COR-L47 (cell line): ENCODE measurements around the gene TXNDC11.

Source experiments
- DNase-seq: peaks from one replicate; lab custom pipeline; 2025; lab: John Stamatoyannopoulos, UW

The TXNDC11 gene

DNA sequence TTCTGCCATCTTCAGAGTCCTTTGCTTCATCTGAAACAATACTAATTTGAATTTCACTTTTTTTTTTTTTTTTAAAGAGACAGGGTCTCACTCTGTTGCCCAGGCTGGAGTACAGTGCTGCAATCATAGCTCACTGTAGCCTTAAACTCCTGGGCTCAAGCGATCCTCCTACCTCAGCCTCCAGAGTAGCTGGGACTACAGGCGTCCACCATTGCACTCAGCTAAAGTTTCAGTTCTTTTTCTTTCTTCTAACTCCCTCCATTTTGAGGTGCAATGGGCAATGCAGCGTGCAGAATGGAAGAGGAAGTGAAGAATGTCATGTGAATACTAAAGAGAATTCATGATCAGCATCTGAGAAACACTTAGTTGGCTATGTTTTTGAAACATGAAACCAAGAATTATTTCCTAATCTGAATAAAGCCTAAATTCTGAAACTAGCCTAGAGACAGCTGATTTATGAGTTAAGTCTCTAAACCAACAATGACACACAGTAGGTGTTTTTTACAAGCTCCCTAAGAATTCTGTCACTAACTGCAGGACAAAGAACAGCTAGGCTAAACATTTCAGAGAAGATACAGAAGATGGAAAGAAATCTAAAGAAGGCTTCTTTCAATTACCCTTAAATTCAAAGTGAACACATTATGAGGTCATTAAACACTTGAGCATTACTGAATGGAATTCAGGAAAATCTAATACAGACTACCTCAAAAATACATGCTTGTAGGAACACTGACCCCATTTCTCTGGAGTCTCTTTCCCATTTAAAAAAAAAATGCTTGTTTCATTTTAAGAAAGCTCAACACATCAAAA lies 53.4 kb downstream of the TXNDC11 start:
- DNase-seq = no peak

DNA sequence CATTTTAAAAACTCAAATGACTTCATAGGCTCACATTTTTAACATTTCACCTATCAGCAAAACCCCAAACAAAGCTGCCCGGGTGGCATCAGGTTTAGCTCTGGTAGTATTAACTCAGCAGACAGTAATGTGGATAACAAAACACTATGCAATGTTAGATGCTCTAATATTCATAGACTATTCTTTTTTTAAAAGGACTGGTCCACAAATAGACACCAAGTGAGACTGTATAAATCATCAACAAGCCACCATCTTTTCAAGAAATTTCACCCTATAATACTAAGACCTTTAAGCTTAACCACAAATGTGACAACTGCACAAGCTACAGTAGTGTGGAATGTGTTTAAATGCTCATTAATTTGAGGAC lies 54.2 kb downstream of the TXNDC11 start:
- DNase-seq = no peak

GRCh38 chr16:11687601-11688519 lies 54.8 kb downstream of the TXNDC11 start:
- DNase-seq = no peak

GRCh38 chr16:11686713-11687380 lies 55.8 kb downstream of the TXNDC11 start:
- no peak for DNase-seq

GRCh38 chr16:11685844-11686618 lies 56.6 kb downstream of the TXNDC11 start:
- DNase-seq = no peak

DNA sequence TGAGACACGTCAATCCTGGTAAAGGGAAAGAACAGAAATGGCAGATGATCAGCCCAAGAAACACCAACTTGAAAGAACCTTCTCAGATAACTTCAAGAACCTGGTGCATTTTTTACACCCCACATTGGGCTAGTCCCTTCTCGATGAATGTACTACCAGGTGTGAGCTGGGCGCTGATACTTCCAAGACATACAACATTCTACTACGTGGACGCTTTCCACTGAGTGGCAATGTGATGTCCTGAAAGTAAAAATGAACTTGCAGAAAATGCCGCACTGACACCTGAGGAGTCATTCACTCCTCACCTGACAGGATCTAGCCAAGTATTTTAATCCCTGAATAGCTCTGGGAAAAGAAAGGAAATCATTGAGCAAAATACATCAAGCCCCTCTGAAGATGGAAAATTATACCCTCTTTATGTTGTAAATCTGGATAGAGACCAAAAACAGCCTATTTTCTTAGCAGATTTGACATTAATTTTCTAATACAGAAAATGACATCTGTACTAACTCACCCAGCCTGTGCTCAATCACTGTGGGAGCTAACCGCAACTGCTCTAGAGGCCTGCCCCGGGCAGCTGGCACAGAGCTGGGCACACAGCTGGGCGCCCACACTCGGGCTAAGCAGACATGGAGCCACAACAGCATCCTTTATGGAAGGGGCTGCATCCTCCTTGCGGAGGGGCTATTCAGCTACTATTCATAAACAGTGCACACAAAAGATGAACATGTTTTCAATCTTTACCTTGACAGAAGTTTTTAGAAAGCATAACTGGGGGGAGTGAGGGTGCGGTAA lies 58.2 kb downstream of the TXNDC11 start:
- no peak for DNase-seq

DNA sequence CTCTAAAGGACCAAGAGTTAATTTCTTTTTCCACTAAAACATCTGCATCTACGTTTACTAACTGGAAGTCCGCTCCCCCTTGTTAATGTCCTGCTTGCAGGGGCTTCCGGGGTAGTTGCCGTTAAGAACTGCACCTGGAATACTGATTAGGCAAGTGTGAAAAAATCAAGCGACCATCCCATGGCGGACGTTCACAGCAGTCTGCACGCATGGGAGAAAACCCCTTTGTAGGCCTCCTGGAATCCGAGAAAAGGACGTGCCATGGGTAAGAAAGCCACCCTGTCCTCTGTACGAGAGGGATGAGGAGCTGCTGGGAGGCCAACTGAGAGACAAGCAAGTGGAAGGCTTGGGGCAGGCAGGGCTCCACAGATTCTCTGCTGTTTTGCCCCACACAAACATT lies 59.5 kb downstream of the TXNDC11 start:
- no peak for DNase-seq

DNA sequence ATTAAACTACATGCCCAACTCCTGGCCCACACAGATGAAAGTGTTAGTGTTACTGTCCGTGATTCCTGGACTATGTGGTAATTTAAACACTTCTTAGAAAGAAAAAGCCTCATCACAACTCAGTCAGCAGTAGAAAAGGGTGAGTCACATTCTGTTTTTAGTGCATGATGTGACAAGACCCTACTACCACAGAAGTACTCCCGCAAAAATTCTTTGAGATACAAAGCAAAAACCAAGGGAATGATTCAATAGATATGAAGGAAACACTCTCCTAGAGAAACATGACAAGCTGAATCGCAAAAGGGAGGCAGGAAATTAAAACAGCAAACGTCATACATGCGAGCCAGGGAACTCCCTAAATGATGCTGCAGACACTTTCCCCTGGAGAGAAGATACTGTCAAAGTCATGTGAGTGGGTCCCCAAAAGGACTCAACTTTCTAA lies 60.0 kb downstream of the TXNDC11 start:
- no peak for DNase-seq

DNA sequence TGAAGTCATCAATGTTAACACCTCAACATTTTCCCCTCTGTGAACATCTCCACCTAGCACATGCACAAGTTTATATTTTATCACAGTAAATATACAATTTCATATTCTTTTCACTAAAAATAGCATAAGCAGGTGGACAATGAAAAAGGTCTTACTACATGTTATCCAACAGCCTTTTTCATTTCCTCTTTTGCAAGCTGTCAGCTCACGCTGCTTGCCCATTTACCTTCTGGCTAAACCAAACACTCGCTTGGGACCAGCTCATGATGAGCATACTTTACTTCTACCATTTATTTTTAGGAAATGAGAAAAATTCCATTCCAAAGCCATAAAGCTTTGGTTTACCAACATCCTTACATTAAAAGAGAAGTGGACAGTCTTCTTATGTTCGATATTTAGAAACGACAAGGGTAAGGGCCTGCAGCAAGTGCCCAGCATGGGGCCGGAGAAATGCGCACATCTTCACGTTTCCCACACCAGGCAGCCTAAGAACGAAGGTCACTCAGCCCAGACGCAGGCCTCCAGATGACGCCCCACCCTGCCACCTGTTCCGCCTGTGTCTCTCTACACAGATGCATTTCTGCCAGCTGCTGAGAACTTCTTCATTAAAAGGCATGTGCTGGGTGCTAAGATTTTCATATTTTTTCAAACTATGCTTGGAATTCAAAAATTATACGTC lies 60.5 kb downstream of the TXNDC11 start:
- DNase-seq = no peak

- no peak for DNase-seq
These were observed 61.1 kb downstream of the TXNDC11 start for GRCh38 chr16:11681556-11681955.

GRCh38 chr16:11679941-11680911 lies 62.4 kb downstream of the TXNDC11 start:
- DNase-seq = no peak

GRCh38 chr16:11679250-11679649 lies 63.4 kb downstream of the TXNDC11 start:
- no peak for DNase-seq

DNA sequence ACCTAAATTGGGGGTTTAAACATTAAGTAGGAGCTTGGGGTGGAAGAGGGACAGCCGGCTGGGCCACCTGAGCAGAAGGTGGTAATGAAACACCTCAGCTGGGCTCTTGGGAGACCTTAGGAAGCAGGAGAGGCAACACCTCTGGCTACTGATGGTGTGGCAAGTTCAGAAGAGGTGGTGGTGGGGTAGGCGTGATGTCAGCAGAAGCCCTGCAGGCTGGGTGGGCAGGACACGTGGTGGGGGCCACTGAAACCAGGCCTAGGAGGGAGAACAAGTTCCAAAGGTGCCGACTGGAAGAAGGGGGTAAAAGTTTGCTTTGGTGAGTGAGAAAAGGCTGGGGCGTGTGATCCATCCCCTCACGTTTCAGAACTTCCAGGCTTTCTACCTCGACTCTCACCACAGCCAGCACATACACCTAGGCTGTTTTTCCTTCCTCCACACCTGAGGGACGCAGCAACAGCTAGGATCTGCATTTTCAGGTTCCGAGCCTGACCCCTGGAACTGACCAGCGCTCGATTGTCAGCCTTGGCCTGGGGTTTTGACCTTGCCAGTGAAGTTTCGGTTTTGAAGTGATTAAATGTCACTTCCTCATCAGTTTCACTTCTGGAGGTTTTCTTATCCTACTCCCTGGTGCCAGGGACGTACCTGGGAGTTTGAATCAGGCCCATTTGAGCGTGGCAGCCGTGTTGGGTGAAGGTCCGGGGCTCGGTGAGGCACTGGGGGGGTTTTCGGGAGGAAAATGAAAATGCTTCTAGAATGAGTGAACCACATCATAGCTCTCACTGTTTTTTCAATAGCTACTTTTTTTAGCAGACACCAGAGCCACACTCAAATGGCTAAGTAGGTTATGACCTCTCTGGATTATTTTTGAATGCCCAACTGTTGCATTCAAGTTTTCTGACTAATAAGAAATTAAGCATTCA lies 64.4 kb downstream of the TXNDC11 start:
- no peak for DNase-seq

GRCh38 chr16:11677451-11677951 lies 65.2 kb downstream of the TXNDC11 start:
- DNase-seq = no peak

- no peak for DNase-seq
These were observed 65.9 kb downstream of the TXNDC11 start for GRCh38 chr16:11676799-11677198.

DNA sequence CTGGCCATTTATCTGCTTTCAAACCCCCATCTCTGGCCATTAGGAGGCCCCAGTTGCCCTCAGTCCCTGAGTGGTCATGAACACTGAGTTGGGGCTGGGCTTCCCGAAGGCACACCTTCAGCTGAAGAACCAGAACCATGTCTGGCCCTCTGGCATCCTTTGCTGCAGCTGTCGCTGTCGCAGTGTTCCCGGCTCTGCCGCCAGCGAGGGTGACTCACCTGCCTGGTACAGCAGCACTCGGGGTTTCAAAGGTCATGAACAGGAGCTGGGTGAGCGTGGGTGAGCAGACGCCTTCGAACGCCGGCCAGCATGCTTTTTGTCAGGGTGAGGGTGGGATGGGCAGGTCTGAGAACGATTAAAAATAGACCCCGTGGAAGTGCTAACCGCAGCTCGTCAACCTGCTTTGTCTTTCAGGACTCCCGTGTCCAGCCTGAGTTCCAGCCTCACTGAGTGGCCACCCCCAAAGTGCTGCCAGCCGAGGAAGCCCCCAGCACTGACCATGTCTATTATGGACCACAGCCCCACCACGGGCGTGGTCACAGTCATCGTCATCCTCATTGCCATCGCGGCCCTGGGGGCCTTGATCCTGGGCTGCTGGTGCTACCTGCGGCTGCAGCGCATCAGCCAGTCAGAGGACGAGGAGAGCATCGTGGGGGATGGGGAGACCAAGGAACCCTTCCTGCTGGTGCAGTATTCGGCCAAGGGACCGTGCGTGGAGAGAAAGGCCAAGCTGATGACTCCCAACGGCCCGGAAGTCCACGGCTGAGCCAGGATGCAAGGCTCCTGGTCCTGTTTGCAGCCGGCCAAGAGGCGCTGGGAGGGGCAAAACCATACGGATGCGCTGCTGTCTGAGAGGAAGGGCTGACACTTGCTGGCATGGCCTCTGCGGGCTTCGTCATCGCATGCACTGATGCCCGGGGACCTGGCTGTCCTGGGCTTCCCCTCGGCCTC lies 66.8 kb downstream of the TXNDC11 start:
- no peak for DNase-seq
